ELR (cell line): ENCODE data around the gene ALOX5AP.
A peak's percentile ranks its signal among the peaks of the same experiment; 100 is the strongest.

Source experiments
- DNase-seq: peaks from one replicate; pipeline ENCODE4 v3.0.0-alpha.2; 2015; ENCODE audit warnings: low read depth

Gene ALOX5AP

DNA sequence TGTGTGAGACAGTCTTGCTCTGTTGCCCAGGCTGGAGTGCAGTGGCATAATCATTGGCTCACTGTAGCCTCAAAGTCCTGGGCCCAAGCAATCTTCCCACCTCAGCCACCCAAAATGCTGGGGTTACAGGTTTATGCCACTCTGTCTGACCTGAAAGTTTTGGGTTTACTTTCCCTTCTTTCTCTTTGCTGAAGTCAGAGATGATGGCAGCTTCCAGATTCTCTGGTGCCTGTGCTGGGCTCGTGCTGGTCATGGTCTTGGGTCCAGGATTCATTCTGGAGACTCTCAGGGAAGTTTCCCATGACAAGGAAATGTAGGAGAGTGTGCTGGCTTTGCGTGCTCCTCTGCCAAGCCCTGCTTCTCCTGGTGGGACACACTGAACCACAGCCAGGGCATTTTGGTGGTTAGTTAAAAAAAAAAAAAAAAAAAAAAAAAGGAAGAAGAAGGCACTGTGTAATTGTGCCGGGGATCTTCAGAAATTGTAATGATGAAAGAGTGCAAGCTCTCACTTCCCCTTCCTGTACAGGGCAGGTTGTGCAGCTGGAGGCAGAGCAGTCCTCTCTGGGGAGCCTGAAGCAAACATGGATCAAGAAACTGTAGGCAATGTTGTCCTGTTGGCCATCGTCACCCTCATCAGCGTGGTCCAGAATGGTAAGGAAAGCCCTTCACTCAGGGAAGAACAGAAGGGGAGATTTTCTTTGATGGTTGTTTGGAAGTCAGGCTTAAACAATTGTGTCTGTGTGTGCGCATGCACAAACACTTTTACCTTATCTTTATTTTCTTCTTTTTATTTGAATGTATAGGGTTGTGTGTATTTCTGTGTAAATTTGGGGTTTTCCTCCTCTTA lies at the start of gene ALOX5AP:
TSS of gene ALOX5AP (plus strand) at position 519 of the 847 bp plus-strand sequence. CDS start at position 582, 63 bp downstream.
- DNase-seq = no peak

GRCh38 chr13:30685987-30686386 lies 49.4 kb upstream of the ALOX5AP start:
- no peak for DNase-seq

- no peak for DNase-seq
Observed at GRCh38 chr13:30687601-30688000, 47.7 kb upstream of the ALOX5AP start.

DNA sequence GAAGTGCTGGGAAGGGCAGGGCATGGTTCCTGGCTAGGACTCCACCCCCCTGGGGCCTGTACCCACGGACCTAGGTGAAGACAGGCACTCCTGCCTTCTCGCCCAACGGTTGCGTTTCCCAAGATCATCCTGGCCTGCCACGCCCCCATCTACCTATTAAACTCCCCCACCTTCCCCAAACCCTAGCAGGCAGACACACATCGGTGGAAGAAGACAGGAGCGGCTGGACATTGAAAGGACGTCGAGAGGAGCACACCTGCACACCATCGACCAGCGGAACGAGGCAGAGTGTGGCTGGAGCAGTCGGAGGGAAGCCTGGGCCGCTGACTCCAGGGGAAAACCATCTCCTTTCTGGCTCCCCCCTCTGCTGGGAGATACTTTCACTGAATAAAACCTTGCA lies 45.6 kb upstream of the ALOX5AP start:
- no peak for DNase-seq

- DNase-seq = peak; percentile 88
Observed at GRCh38 chr13:30690282-30691188, 44.8 kb upstream of the ALOX5AP start.

DNA sequence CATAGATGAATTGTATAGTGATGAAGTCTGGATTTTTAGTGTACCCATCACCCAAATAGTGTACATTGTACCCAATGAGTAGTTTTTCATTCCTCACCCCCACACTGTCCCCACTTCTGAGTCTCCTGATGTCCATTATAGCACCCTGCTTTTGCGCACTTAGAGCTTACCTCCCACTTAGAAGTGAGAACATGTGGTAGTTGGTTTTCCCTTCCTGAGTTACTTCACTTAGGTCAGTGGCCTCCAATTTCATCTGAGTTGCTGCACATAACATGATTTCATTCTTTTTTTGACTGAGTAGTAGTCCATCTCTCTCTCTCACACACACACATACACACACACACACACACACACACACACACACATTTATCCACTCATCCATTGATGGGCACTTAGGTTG lies 43.2 kb upstream of the ALOX5AP start:
- DNase-seq = no peak

- DNase-seq = peak; percentile 55
Observed at GRCh38 chr13:30696278-30697176, 38.8 kb upstream of the ALOX5AP start.

DNA sequence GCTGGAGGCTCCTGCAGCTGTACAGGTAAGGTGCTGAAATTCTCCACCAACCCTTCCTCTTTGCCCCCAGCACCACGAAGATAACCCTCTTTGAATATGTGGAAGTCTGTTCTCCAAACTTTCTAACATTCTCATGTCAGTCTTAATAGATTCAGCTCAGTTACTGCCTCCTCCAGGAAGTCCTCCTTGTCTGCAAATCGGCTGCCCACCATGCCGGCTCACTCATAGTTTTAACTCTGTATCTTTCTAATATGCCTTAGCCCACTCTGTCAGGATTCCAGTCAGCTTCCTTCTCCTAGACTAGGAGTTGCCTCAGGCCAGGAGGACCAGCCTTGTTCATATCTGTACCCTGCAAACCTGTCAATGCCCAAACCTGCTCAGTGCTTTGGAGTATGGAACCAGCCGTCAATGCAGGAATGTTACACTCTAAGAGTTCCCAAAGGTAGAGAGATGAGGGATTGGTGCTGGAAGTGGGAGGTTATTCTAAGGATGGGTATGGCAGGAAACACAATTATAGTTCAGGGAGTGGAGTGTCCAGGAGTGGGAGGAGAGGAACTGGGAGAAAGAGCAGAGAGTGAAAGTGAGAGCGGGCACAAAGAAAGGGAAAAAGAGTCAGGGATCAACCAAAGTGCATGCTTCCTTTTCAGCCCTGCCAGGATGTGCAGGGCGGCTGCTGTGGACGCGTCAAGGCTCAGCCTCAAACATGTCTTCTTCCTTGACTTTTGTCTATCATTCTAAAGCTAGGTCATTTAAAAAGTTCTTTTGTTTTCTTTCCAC lies 38.0 kb upstream of the ALOX5AP start:
- no peak for DNase-seq

DNA sequence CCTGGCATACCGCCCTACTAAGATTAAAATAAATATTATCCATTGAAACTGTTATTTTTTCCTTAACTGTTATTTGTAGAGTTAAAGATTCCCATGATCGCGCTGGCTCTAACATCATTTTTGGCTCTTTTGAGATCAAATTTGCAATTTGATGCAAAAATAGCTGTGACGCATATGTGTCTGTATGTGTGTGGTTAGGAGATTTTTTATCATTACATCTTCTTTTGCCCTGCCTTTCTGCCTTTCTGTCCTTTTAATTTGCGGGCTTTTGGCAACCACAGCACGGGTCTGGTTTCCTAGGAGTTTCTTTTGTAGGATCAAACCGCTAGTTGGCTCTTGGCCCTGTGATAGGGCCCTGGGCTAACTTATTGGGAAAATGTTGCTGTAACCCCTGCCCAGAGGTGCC lies 37.3 kb upstream of the ALOX5AP start:
- no peak for DNase-seq

DNA sequence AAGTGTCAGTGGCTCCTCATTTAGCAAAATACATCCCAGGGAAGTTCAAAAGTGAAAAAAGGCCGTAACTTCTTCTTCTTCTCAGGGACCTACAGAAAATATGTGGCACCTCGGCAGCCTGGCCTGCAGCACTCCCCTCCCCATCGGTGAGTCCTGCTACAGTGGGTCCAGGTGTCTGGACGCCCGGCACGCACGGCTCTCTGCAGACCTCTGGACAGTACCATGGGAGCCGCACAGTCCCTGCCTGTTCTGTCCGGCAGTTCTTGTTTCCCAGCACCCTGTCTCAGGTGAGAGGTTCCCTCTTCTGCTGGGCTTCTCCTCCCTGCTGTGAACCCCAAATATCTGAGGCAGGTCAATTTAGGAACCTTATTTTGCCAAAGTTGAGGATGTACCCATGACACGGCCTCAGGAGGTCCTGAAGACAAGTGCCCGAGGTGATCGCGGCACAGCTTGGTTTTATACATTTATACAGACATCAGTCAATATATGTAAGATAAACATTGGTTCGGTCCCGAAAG lies 36.8 kb upstream of the ALOX5AP start:
- DNase-seq = no peak

DNA sequence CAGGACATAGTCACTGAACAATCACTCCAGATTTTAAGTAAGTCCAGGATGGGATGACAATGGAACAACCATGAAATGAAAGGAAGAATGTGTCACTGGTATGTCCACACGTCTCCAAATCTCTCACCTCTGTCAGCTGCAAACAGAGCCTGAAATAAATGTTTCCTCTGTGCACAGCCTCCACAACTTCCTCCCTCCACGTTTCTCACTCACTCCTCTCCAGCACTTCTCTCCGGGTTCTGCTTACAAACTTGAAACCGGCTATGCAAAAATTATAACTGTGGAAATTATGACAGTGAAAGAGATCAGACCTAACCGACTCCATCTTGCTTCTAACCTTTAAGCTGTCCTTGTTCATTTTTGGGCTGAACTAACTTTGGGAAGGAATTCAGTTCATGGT lies 35.0 kb upstream of the ALOX5AP start:
- DNase-seq = no peak

DNA sequence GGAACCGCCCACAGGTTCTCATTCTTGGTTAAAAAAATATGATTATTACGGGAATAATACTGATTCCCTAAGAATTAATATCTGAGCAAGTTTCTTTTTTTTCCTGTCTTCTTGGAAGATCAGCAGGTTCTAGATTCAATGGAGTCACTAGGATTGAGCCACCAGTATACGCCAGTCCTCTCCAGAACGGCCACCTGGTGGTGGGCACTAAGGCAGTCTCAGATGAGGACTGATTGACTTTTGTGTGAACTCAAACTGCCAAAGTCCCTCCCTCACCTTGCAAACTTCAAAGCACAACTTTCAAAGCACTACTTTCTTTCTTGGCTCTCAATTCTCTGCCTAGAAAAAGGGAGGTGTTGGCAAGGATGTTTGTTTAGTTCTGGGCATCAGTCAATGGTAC lies 33.3 kb upstream of the ALOX5AP start:
- no peak for DNase-seq

DNA sequence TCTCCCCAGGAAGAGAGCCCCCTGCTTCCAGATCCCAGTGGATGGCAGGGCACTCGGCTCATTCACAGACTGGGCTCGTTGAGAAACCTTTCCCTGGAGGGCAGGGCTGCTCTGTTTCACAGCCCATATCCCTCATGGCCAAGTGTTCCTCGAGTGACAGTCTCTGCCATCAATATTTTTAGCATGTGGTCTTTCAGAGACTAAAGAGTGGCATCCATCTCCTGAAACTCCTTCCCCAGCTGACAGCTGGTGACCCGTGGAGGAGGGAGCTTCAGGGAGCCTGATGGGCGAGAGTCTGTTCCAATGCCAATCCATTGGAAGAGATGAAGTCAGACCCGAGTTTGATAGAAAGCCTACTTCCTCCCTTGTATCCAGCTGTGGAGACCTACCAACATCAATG lies 30.7 kb upstream of the ALOX5AP start:
- no peak for DNase-seq

- no peak for DNase-seq
Observed at GRCh38 chr13:30705680-30706079, 29.7 kb upstream of the ALOX5AP start.

DNA sequence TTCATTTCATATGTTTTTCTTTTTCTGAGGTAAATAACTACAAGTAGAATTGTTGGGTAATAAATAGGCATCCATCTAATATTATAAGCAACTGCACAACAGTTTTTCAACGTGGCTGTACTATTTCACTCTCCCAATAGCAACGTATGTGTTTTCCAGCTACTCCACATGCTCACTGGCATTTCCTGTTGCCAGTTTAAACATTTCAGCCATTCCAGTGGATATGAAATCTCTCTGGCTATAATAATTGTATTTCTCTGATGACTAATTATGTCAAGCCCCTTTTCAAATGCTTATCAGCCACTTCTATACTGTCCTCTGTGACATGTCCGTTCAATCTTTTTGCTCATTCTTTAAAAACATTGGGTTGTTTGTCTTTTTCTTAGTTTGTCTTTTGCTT lies 26.8 kb upstream of the ALOX5AP start:
- peak; percentile 44 for DNase-seq

- no peak for DNase-seq
Observed at GRCh38 chr13:30710442-30710841, 24.9 kb upstream of the ALOX5AP start.

GRCh38 chr13:30711375-30711774 lies 24.0 kb upstream of the ALOX5AP start:
- peak; percentile 55 for DNase-seq

GRCh38 chr13:30711837-30712236 lies 23.5 kb upstream of the ALOX5AP start:
- no peak for DNase-seq

DNA sequence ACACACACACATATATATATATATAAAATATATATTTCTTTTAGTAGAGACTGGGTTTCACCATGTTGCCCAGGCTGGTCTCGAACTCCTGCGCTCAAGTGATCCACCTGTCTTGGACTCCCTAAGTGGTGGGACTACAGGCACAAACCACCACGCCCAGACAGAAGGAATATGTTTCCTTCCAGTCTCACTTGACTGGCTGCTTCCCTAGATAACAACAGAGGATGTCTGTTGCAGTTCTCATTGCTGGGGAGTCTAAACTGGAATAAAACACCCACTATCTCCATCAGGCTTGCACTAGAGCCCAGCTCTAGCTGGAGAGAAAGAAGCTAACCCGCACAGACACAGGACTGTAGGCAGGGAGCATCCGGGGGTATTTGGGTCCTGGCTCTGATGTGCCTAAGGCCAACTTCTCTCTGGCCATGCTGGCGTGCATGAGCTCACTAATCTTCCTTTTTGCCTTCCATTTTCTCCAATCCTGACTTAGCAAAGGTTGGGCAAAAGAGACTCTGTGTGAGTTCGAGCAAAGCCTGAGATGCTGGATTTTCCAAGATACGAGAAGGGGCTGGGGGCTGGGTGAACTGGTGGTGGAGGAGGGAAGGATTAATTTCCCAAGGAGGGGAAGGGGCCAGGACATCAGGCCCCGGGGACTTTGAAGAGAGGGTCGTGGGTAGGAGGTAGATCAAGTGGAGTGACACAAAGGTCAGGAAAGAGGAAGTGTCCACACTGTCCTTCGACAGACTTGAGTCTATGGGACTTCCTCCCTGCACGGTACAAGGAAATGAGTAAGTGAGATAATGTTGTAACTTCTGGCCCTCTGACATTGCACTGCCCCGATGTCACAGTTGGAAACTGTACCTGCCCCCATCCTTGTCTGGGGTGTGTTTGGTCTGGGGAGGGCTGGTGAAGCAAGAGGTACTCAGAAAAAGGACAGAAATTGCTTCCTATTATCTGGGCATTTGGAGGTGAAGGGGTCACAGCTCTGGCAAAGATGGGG lies 22.5 kb upstream of the ALOX5AP start:
- DNase-seq = peak; percentile 61
